HG02610 (cell line): ENCODE results near the gene UBR4.

Experiments used
- ATAC-seq: cut with Tn5 transposase; IDR thresholded peaks from one replicate; pipeline ENCODE4 v1.9.1; 2021; ENCODE audit warnings: mild to moderate bottlenecking, moderate library complexity; ENCODE audit not compliant: unreplicated experiment

The UBR4 gene

DNA sequence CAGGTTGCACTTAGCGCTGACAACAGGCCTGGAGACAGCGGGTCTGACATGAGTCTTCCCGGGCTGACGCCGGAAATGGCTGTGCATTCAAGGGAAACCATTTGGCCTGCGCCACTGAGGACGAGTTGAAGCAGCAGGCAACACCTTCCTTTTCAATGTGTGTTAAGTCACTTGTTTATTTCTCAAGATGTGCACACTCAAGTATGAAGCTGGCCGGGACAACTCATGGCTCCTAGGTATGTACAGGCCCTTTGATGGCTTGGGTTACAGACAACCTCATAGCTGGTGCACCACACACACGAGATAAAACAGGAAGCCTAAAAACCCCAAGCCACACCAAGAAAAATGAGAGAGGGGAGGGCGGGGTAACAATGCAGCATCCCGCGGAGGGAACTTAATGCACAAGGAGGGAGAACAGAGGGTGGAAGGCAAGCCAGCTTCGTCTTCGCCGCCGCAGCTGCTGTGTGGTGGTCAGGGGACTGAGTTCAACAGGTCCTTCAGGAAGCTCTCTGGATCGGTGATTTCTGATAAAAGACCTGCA lies 135.6 kb downstream of the UBR4 start:
- no peak for ATAC-seq

DNA sequence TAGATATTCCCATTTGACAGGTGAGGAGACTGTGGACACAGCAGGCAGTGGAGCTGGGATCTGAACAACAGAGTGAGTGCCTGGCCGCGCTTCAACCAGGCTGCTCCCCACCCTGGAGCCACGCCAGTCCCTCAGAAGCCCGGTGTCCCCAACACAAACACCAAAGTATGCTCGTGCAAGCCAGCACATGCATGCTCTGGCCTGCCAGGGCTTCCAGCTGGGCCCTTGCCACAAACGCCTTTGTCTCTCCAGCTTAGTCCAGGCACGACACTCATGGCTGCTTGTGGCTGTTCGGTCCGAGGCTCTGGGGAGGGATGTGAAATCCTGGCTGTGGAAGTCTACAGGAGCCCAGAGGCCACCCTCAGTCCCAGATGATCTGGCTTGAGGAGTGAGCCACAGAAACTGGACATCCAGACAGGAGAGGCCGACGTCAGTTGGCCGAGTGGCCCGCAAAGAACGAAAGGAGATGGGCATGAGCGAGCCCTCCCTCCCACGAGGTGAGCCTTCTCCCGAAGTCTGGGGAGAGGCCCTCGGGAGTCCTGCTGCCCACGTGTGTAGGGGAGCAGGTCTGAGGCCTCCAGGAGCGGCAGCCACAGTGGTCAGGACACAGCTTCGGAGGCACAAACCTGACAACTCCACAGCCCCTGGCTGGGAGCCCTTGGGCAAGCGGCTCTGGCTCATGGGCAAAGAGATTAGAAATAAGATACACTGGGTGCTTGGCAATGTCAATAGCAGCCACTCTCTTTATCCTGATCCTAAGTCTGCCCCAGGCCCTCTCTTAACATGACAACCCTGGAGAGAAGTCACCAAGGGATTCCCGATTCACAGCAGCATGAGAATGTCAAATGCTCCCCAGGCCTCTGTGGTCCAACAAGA lies 136.5 kb downstream of the UBR4 start:
- no peak for ATAC-seq

DNA sequence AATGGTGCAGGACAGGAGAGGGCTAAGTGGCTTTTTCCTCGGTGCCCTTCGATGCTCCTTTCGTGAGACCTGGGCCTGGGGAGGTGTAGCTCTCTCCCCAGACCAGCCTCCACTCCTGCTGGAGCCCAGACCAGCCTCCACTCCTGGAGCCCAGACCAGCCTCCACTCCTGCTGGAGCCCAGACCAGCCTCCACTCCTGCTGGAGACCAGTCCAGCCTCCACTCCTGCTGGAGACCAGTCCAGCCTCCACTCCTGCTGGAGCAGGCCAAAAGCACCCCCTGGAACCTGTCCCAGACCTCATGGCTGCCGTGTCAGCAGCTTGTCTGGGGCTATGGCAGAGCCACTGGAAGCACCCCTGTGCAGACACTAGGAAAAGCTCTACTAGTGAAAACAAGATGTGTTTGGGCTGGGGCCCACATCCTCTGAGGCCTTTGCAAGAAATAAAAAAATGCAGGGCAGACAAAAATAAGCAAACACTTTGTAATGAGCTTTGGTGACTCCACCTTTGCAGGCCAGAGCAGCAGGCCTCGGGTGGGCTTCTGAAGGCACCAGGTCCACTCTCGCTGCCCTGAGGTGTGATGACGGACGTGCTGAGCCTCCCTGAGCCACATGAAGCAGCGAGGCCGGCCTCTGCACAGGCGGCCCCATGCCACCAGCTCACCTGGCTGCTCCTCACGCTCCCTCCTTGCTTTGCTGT lies 137.6 kb downstream of the UBR4 start:
- ATAC-seq, result no peak

DNA sequence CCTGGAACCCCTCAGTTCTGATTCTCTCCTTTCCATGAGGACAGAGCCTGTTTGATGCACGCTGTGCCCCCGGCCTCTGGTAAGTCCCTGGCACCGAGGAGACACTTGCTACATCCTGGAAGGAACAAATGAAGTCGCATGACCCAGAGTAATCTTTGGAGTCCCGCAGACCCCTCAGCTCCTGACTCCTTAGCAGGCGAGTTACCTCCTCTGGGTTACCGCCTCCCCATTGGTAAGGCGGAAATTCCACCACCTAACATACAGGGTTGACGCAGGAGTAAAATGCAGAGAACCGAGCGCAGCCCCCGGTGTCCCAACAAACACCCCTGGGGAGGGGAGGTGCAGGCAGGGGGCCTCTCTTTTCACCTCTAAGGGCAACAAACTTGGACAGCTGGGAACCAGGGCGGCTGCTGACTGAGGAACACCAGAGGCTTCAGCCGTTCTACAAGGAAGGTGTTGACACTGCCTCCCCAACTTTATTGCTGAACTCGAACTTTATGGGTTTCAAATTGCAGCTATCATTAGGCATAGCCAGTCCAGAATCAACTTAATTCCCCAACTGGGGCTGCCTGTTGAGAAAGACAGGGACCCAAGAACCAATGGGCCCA lies 138.3 kb downstream of the UBR4 start:
- no peak for ATAC-seq

DNA sequence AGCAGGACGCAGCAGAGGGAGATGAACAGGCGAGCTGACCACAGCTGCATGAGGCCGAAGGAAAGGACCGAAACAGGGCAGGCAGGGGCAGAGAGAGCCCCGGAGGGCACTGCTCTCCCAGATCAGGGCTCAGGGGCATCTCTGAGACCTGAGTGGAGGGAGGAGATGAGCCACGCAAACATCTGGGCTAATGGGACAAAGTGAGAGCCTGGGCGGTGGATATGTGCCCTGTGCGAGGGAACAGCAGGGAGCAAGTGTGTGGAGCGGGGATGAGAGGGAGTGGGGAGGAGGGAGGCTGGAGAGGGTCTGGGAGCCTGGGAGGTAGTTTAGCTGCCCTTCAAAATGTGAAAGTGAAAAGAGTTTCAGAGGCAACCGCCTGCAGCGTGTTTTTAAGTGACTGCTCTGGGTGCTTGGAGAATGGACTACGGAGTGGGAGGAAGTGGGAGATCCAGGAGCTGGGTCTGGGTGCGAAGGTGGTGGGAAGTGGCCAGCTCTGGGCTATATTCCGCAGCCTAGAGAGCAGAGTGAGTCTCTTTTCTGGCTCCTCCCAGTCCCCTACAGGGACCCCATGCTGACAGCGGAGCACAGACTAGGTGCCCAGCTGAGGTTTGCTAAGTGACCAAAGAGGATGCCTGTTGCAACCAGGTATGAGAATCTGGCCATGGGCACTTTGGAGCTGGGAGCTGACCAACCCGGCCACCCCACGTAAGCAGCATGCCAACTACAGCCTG lies 139.0 kb downstream of the UBR4 start:
- ATAC-seq, result no peak

DNA sequence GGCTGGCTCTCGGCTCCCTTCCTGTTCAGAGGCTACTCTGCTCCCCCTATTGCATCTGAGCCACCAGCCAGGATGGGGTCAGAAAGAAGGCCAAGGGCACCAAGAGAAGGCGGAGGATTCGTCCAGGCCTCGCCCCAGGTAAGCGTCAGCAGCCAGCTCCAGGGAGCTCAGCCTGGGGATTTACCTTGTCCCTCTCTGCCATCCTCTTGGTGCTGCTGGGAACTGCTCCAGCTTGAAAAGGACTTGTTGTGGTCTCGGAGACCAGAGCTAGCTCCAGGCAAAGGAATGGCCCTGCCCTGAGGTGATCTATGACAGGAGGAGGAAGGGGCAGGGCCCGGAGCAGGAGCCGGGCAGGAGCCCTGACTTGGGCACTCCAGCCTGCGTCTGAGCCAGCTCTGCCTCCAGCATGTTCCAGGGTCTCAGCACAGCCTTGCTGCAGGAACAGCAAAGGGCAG lies 139.8 kb downstream of the UBR4 start:
- ATAC-seq, result no peak

DNA sequence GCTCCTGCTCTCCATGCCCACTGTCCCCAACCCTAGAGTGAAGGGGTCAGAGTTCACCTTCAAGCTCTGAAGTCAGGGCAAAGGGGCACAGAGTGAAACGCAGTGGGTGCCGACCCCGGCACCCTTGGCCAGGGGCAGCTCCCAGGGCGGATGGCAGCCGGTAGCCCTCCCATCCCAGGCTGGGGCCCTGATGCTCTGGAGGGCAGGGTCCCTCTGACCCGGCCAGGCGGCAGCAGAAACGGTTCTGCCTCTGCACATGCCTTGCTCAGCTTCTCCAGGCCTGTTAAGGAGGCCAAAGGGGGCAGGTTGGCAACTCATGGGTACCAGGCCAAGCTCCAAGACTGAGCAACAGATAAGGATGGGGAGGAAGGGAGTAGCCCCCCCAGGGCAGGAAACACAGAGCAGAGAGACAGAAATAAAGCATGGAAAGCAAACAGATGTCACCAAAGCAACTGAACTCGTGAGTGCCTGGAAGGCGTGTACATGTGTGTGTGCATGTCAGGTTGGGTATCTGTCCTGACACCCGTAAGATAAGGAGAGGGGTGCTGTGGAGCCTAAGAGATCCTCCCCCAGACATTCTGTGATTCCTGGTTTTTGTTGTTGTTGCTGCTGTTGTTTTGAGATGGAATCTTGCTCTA lies 141.3 kb downstream of the UBR4 start:
- no peak for ATAC-seq

DNA sequence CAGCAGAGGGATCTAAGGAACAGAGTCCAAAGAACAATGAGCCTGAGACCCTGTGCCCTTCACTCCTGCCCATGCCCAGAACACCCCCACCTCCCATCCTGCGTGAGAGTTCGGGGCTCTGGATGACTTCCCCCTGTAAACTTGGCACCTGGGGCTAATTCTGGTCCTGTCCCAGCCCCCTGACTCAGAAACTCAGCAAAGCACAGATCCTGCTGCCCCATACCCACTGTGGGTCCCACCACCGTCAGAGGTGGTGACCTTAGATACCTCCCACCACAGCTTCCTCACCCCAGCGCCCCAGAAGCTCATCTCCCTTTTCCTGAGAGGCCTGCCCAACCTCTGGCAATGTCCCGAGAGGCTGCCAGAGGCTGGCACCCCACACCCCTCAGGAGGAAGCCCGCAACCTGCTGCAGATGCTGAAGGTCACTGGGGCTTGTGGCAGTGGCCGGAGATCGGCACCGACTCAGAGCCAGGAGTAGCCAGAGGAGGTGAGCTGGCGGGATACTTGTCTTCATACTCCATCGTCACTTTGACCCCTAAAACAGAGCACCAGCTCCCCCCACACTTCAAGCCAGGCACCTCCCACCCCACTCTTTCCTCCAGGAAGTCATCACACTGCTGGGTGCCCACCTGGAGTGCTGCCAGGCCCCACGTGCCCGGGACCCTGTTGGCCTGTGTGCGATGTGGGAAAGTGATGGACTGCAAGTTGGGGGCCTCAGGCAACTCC lies 142.0 kb downstream of the UBR4 start:
- ATAC-seq, result no peak

DNA sequence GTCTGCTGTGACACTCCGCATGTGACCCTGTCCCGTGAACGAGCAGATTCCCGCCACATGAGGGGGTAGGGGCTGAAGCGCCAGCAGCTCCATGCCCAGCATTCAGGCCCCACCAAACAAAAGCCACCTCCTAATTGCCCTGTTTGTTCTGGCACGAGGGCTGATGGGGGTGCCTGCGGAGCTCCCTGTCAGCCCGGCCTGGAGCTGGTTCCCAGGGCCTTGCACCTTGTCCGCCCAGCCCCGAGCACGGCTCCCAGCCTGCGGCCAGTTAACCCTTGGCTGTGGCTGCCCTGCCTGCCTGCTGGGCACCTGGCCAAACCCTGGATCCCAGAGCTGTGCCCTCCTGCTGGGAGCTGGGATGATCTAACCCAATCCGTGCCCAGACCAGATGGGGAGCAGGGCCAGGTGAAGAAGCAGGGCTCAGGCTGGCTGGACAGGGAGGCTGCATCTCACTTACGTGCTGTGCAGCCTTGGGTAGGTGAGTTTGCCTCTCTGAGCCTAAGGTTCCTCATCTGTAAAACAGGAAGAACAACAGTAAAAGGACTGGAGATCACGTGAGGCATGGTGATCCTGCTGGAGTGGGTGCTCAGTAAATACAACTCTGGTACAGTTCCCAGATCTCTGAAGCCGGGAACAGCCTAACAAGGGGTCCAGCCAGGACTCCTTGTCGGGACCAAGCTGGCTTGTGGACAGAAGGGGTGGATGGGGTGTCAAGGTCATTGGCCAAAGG lies 142.7 kb downstream of the UBR4 start:
- no peak for ATAC-seq

DNA sequence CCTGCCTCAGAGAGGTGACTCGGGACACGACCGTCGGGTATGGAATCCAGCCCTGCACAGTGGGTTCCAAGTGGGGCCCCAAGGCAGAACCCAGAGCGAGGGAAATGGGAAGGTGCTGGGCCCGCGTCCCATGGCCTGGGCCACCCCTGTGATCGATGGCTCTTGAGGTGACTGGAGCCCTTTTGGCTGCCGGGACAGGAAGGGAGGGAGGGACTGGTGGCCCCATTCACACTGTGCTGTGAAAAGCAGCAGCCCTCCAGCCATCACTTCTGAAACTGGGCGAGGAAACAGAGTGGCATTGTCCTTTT lies 143.2 kb downstream of the UBR4 start:
- ATAC-seq, result no peak

DNA sequence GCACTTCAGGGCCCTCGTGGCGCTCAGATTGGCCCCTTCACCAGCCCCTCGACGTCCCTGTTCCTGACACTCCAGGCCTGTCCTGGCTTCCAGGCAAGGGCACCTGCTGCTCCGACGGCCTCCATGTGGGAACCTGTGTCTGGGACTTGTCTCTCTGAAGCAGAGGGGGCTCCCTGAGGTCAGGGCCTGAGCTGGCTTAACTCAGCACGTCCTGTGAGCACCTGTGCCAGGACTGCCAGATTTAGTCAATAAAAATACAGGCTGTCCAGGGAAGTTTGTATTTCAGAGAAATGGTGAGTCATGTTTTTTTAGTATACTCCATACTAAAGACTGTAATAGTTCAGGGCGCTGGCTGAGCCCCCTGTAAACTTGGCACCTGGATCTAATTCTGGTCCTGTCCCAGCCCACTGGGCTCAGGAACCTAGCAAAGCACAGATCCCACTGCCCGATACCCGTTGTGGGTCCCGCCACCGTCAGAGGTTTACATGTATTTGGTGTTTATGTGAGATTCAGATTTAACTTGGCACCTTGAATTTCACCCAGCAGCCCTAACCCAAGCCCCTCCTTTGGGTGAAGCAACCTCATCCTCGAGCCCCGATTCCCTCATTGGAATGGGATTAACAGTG lies 143.7 kb downstream of the UBR4 start:
- ATAC-seq, result no peak

DNA sequence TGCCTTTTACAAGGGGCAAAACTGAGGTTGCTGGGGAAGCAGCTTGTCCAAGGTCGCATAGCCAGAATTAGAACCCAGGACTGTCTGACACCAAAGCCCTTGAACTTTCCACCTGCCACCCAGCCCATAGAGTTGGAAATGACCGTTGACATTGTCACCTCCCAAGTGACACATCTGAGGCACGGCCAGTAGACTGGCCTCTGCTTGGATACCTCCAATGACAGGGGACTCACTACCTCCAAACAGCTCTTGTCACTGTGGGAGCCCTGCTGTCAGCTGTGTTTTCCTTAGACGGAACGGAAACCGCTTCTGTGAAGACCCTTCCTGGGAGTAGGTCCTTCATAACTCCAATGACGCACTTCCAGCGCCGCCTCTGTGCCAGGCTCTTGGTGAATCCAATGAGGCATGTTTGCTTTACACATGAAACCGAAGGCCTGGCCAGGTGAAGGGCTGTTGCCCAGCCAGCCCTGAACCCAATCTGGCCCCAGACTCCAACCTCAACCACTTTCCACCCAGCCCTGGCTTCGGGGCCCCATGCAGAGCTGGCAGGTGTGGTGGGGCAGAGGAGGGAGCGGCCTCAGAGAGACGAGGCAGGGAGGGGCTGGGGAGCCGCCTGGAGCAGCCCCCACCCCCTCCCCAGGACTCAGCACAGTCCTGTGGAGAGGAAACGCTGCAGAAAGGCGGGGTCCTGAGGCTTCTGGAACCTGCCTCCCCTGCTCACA lies 144.4 kb downstream of the UBR4 start:
- no peak for ATAC-seq

DNA sequence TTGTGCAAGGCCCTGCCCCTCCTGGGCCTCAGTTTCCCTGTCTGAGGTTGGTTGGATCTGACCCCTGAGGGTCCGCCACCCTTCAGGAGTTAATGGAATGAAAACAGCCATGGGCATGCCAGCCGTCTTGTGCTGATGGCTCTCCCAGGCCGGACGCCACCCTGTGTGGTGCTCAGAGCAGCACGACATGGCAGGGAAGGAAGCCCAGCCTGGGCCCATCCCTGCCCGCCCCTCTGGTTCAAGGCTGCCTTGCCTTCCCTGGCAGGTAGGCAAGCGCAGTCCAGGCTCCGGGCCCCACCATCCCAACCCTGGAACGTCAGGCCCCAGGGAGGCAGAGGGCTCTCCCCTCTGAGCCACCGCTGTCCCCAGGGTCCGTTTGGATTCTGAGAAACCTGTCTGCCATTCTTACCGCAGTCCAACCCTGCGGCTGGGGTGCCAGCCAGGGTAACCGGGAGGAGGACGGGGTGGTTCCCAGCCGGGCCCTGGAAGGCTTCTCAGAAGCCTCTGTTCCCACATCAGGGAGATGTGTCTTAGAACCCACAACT lies 145.1 kb downstream of the UBR4 start:
- ATAC-seq, result no peak

DNA sequence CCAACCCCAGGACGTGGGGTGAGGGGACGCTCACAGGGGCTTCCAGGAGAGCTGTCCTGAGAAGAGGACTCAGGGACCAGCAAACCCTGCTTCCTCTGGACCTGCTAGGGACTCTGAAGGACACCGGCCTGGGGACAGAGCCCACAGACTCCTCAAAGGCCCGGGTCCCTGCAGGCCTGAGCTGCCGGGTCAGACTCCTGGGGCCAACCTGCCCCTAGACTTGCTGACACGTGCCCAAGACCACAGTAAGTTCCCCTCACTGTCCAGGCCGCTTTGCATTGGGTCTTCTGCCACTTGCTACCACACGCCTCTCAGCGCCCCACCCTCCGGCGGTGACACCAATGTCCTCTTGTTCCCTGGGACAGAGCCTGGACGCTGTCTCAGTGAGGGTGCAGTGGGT lies 146.9 kb downstream of the UBR4 start:
- ATAC-seq, result no peak

DNA sequence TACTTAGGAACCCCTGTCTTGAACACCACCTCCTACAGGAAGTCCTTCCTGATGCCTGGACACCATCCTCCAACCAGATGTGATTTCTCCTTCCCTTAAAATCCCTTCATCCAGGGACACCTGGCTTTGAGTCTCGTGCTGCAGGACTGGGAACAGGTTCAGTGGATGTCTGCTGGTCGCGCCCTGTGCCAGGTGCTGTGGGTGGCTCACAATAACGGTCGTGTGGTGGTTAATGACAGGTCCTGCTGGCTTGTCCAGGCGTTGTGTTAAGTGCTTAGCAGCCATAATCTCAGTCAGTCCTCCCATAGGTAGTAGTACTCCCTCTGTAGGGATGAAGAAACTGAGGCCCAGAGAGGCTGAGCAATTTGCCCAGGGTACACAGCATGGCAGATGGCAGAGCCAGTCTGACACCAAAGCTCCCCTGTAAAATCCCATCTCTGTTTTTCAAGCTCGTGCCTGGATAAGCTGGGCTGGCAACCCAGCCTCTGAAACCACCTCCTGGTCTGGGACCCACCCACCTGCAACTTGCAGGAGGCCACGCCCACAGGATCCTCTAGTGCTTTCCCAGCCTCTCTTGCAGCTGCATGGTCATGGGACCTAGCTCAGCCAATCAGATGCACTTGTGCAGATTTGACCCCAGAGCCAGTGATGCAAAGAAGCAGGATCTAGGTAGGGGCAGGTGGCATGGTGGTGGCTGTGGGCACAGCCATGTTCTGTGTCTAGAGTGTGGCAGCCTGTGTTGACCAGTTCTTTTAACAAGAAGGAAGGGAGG lies 147.6 kb downstream of the UBR4 start:
- ATAC-seq, result no peak

DNA sequence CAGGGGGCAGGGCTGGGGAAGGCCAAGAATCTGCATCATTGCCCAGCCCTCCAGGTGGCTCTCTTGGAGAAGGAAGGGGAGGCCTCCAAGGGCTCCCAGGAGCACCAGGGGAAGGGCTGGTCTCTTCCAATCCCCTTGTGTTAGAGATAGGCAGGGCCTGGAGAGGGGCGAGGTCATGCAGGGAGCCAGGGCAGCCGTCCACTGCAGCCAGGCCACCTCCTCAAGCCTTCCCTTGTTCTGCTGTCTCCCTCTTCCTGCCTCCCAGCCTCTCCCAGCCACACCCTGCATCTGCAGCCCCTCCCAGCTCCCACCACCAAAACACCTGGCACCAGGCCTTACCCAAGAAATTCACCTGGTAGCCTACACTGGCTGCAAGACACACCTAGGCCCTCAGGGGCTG lies 148.3 kb downstream of the UBR4 start:
- no peak for ATAC-seq

DNA sequence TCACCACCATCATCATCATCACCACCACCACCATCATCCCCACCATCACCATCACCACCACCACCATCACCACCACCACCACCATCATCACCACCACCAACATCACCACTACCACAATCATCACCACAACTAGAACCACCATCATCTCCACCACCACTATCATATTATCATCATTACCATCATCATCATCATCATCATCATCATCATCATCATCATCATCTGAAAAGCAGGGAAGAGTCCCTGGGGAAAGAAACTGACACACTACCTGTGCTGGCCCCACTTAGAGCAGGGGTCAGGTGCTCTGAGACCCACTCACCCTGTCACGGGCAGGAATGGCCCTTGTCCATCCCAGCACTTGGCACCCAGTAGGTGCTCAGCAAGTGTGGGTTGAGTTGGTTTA lies 148.7 kb downstream of the UBR4 start:
- ATAC-seq, result no peak
